H9 (cell line): ENCODE results near the gene SMARCC2. TPM values are rescaled to one million over a fixed set of nuclear protein-coding genes. Genes with fewer than 3 reads are reported as not detected.
A peak's percentile ranks its signal among the peaks of the same experiment; 100 is the strongest.

ENCODE experiments used
- DNase-seq: peaks from one replicate; pipeline ENCODE4 v3.0.0-alpha.2; 2017
- H2AFZ ChIP-seq: one replicate; pipeline ENCODE4 v1.6.1; 2013; ENCODE audit warnings: mild to moderate bottlenecking, low read length, control low read depth, moderate library complexity
- H2AK5ac ChIP-seq: 2 replicates; pipeline ENCODE4 v1.6.1; 2013; ENCODE audit warnings: low read length, control low read depth, mixed read lengths; ENCODE audit not compliant: insufficient read length
- H2BK120ac ChIP-seq: one replicate; pipeline ENCODE4 v1.6.1; 2013; ENCODE audit warnings: low read depth, mild to moderate bottlenecking, low read length, control low read depth, inconsistent platforms; ENCODE audit not compliant: poor library complexity, severe bottlenecking
- H2BK12ac ChIP-seq: 2 replicates; pipeline ENCODE4 v1.6.1; 2013; ENCODE audit warnings: low read length, control low read depth, mixed read lengths, low read depth; ENCODE audit not compliant: insufficient read length
- H2BK15ac ChIP-seq: 2 replicates; pipeline ENCODE4 v1.6.1; 2013; ENCODE audit warnings: low read depth, low read length, control low read depth
- H2BK20ac ChIP-seq: one replicate; pipeline ENCODE4 v1.6.1; 2013; ENCODE audit warnings: low read depth, mild to moderate bottlenecking, low read length, control low read depth, inconsistent platforms; ENCODE audit not compliant: poor library complexity, severe bottlenecking
- H2BK5ac ChIP-seq: 2 replicates; pipeline ENCODE4 v1.6.1; 2013; ENCODE audit warnings: low read length, control low read depth, mixed read lengths; ENCODE audit not compliant: insufficient read length
- H3K14ac ChIP-seq: 2 replicates; pipeline ENCODE4 v1.6.1; 2013; ENCODE audit warnings: low read length, control low read depth; ENCODE audit not compliant: insufficient read depth
- H3K18ac ChIP-seq: 2 replicates; pipeline ENCODE4 v1.6.1; 2013; ENCODE audit warnings: low read depth, mild to moderate bottlenecking, mixed read lengths, low read length, control low read depth; ENCODE audit not compliant: insufficient read length
- H3K23ac ChIP-seq: 2 replicates; pipeline ENCODE4 v1.6.1; 2013; ENCODE audit warnings: low read length, control low read depth, mixed read lengths, low read depth; ENCODE audit not compliant: insufficient read length
- H3K23me2 ChIP-seq: 2 replicates; pipeline ENCODE4 v1.6.1; 2013; ENCODE audit warnings: low read depth, mild to moderate bottlenecking, mixed read lengths, low read length, control low read depth; ENCODE audit not compliant: insufficient read length, poor library complexity, severe bottlenecking
- H3K27ac ChIP-seq: 2 replicates; pipeline ENCODE4 v1.5.1; 2013; ENCODE audit warnings: low read length, control low read depth, mixed read lengths, low read depth; ENCODE audit not compliant: insufficient read length
- H3K27me3 ChIP-seq: 2 replicates; pipeline ENCODE4 v1.6.1; 2013; ENCODE audit warnings: low read length, control low read depth, inconsistent platforms; ENCODE audit not compliant: insufficient read depth
- H3K4ac ChIP-seq: 2 replicates; pipeline ENCODE4 v1.6.1; 2013; ENCODE audit warnings: low read depth, mild to moderate bottlenecking, control low read depth, inconsistent platforms, low read length, moderate library complexity
- H3K4me1 ChIP-seq: 2 replicates; pipeline ENCODE4 v1.6.1; 2013; ENCODE audit warnings: low read length, control low read depth, inconsistent platforms; ENCODE audit not compliant: insufficient read depth
- H3K4me2 ChIP-seq: 2 replicates; pipeline ENCODE4 v1.6.1; 2013; ENCODE audit warnings: low read length, control low read depth, mixed read lengths; ENCODE audit not compliant: insufficient read length, insufficient read depth
- H3K56ac ChIP-seq: 2 replicates; pipeline ENCODE4 v1.6.1; 2013; ENCODE audit warnings: low read depth, mild to moderate bottlenecking, mixed read lengths, low read length, control low read depth; ENCODE audit not compliant: insufficient read length
- H3K79me1 ChIP-seq: 2 replicates; pipeline ENCODE4 v1.6.1; 2013; ENCODE audit warnings: low read depth, mild to moderate bottlenecking, moderate library complexity, low read length, control low read depth, inconsistent platforms; ENCODE audit not compliant: insufficient read depth, poor library complexity, severe bottlenecking
- H3K79me2 ChIP-seq: 2 replicates; pipeline ENCODE4 v1.6.1; 2013; ENCODE audit warnings: low read length, control low read depth, inconsistent platforms; ENCODE audit not compliant: insufficient read depth
- H3K9ac ChIP-seq: 2 replicates; pipeline ENCODE4 v1.6.1; 2013; ENCODE audit warnings: low read length, control low read depth, mixed read lengths; ENCODE audit not compliant: insufficient read length; ENCODE audit errors: extremely low read depth
- H3K9me3 ChIP-seq: one replicate; pipeline ENCODE4 v1.6.1; 2013; ENCODE audit warnings: low read depth, low read length, inconsistent platforms; ENCODE audit not compliant: control insufficient read depth
- H3T11ph ChIP-seq: one replicate; pipeline ENCODE4 v1.6.1; 2013; ENCODE audit warnings: mild to moderate bottlenecking, low read length, control low read depth, inconsistent platforms
- H4K20me1 ChIP-seq: one replicate; pipeline ENCODE4 v1.6.1; 2013; ENCODE audit not compliant: control insufficient read depth, insufficient read length, insufficient read depth
- H4K5ac ChIP-seq: 2 replicates; pipeline ENCODE4 v1.6.1; 2013; ENCODE audit warnings: low read depth, mild to moderate bottlenecking, mixed read lengths, low read length, control low read depth; ENCODE audit not compliant: insufficient read length
- H4K8ac ChIP-seq: replicated peaks from 2 replicates; pipeline ENCODE4 v1.6.1; 2013; ENCODE audit warnings: low read length, control low read depth, mixed read lengths, low read depth; ENCODE audit not compliant: insufficient read length
- H4K91ac ChIP-seq: 2 replicates; pipeline ENCODE4 v1.6.1; 2013; ENCODE audit warnings: low read depth, mild to moderate bottlenecking, moderate library complexity, mixed read lengths, low read length, control low read depth; ENCODE audit not compliant: insufficient read length
- H3K27ac Mint-ChIP-seq, 3 experiments: 2 replicates in 2 of 3; 3 replicates in 1 of 3; pipeline ENCODE4 v1.8.0; 2020 to 2021; ENCODE audit warnings: mixed read lengths in 3 of 3, mild to moderate bottlenecking in 1 of 3, moderate library complexity in 1 of 3
- H3K27me3 Mint-ChIP-seq: 2 replicates; pipeline ENCODE4 v1.8.0; 2021; ENCODE audit warnings: low read depth, mild to moderate bottlenecking, moderate library complexity, mixed read lengths
- H3K36me3 Mint-ChIP-seq, 3 experiments: 2 replicates in 2 of 3; 3 replicates in 1 of 3; pipeline ENCODE4 v1.8.0; 2020 to 2021; ENCODE audit warnings: low read depth in 3 of 3, mixed read lengths in 3 of 3; ENCODE audit not compliant: insufficient read depth in 1 of 3
- H3K4me1 Mint-ChIP-seq, 2 experiments: 2 replicates each; pipeline ENCODE4 v1.8.0; 2020; ENCODE audit warnings: mixed read lengths in 2 of 2
- H3K4me3 Mint-ChIP-seq, 2 experiments: 2 replicates in 1 of 2; 3 replicates in 1 of 2; pipeline ENCODE4 v1.8.0; 2020 to 2021; ENCODE audit warnings: mild to moderate bottlenecking in 2 of 2, mixed read lengths in 2 of 2, moderate library complexity in 1 of 2
- H3K9me3 Mint-ChIP-seq, 2 experiments: 2 replicates in 1 of 2; 3 replicates in 1 of 2; pipeline ENCODE4 v1.8.0; 2020; ENCODE audit warnings: mild to moderate bottlenecking in 2 of 2, mixed read lengths in 2 of 2, moderate library complexity in 1 of 2
- CTCF ChIP-seq: fragments of 200-600 bp; sonication (generic); conservative IDR thresholded peaks from 3 replicates; pipeline ENCODE4 v1.8.0; 2021; ENCODE audit warnings: antibody characterized with exemption, mild to moderate bottlenecking
- WGBS: extraction: QIAGEN DNeasy Blood & Tissue Kit; methylation state at CpG from one replicate; pipeline ENCODE4 v1.1.7; 2013; ENCODE audit warnings: missing lambda C conversion rate, low lambda C conversion rate, mixed read lengths; ENCODE audit not compliant: insufficient read length; ENCODE audit errors: extremely low coverage; 5-methylcytosine and 5-hydroxymethylcytosine counted together
- total RNA-seq: library from RNA; stranded (reverse); gene quantifications from 2 replicates; pipeline ENCODE4 v1.2.1, GENCODE V29; 2021

SMARCC2 gene
- total RNA-seq, 1 experiment from 2014 or later: 86.9 TPM

- H2BK5ac ChIP-seq: no peak overlapping the region
- no peak overlapping the region for H2BK120ac ChIP-seq
- no peaks in the 10 kb centered on the region for H3K27me3 ChIP-seq
- peaks cover 11% of the 10 kb centered on the region for H3K23me2 ChIP-seq
- no peak overlapping the region for H4K91ac ChIP-seq
- H3K23ac ChIP-seq: no peak overlapping the region
- Mint-ChIP-seq H3K27me3 (peaks cover 3% of the 10 kb centered on the region; the same call in 1 of the 2 replicates), H3K9me3 (0 out of 5 replicates have a peak, but pooled peaks cover 0 to 3% of the 10 kb centered on the region in 2 experiments), H3K36me3 (peaks cover 13 to 15% (median 13%) of the 10 kb centered on the region in 3 experiments; a peak in 6 of 7 replicates), H3K4me1 (peaks cover 17 to 22% of the 10 kb centered on the region in 2 experiments), H3K27ac (peak overlapping the region in 2 of 3 experiments; percentile 49 to 84; a peak in 5 of 7 replicates), H3K4me3 (no peak overlapping the region; a peak in 2 of 5 replicates)
- H3K56ac ChIP-seq: no peak overlapping the region
- peaks cover 4% of the 10 kb centered on the region; the same call in 1 of the 2 replicates for H3K79me2 ChIP-seq
- H3K18ac ChIP-seq: no peak overlapping the region
- no peak overlapping the region for H3K9ac ChIP-seq
- peak; percentile 89 for TF ChIP-seq CTCF
- peak; percentile 56 for DNase-seq
- no peak overlapping the region for H3K27ac ChIP-seq
- H2BK15ac ChIP-seq: no peak overlapping the region
- H3K4ac ChIP-seq: no peak overlapping the region
- no peak overlapping the region for H2AK5ac ChIP-seq
- H4K20me1 ChIP-seq: no peaks in the 10 kb centered on the region
- no CpG with 5 or more reads among the region's 1 CpG for WGBS
- H3K4me2 ChIP-seq: no peak overlapping the region
- no peak overlapping the region for H3T11ph ChIP-seq
- no peak overlapping the region for H2BK20ac ChIP-seq
- no peak overlapping the region for H4K8ac ChIP-seq
- H2BK12ac ChIP-seq: no peak overlapping the region
- no peak overlapping the region for H3K14ac ChIP-seq
- no peaks in the 10 kb centered on the region for H3K9me3 ChIP-seq
- H3K4me1 ChIP-seq: peaks cover 5% of the 10 kb centered on the region
- no peak overlapping the region for H4K5ac ChIP-seq
- no peak overlapping the region for H2AFZ ChIP-seq
- H3K79me1 ChIP-seq: peaks cover 3% of the 10 kb centered on the region
Measured at GRCh38 chr12:56193025-56193578, 3.8 kb upstream of the SMARCC2 start.
